NCI-H526 (cell line): Measurements from ENCODE around the gene FRMD5.

ENCODE experiments used
- DNase-seq, 2 experiments: peaks; one replicate each; lab custom pipeline; 2025; lab: John Stamatoyannopoulos, UW

FRMD5 gene

GRCh38 chr15:43974852-43975251 is 220.2 kb downstream of the FRMD5 start:
- DNase-seq = peak in 1 of 2 experiments; percentile 6

DNA sequence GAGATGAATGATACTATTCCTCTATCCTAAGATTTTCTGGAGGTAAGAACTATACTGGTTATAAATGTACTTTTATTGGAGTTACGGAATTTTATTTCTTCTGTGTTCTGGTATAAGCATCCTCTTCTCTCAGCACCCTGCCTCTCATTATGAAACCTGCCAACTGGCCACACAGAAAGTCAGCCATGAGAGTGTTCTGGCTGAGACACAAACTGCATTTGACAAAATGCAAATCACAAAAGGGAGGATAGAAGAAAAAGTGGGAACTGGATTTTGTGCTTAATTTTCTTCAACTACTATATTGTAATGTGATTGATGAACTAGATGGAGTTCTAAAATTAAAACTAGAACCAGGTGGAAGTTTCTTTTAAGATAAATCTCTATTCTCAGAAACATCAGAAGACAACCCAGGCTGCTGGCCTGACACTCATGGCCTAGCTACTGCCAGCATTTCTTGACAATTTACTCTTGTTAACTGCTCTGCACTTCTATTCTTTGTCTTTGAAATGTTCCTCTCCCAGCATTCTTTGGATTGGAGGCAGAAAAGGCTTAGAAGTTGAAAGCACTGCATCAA is 225.2 kb downstream of the FRMD5 start:
- no peak for DNase-seq

DNA sequence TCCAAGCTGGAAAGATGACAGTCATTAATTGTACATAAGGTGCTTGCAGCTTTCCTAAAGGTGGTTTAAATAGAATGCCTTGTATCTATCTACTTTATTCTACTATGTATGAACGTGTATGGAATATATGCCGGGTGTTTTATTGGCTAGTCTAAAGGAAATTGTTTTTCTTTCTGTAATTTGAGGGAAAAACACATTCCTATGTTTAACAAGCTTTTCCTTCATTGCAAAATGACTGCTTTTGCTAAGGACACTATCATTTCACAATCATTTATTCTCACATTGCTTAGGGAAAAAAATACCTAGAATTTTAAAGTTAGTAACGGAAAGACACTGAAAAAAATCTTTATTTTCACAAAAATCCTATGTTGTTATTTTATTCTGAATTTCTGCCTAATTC is 226.5 kb downstream of the FRMD5 start:
- DNase-seq = no peak

GRCh38 chr15:43966646-43967045 is 228.4 kb downstream of the FRMD5 start:
- no peak for DNase-seq

GRCh38 chr15:43958861-43959330 is 236.2 kb downstream of the FRMD5 start:
- no peak for DNase-seq

DNA sequence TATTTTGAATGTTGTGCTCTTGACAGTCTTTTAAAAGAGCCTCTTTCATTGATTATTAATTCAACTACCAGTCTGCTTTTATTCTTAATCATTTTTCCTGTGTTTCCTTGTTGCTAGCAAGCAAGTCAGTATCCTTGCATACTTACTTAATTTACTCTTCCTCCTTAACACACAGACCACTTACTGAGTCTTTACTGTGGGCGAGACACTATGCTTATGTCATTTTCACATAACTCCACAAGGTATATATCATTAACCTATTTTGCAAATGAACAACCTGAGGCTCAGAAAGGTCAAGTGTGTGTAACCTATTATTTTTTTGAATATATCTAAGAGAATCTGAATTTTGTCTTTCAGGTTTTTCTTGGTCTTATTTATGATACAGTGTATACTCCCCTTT is 237.3 kb downstream of the FRMD5 start:
- DNase-seq = no peak

GRCh38 chr15:43955140-43955539 is 239.9 kb downstream of the FRMD5 start:
- DNase-seq = no peak

GRCh38 chr15:43954181-43954621 is 240.9 kb downstream of the FRMD5 start:
- no peak for DNase-seq

GRCh38 chr15:43953402-43953801 is 241.7 kb downstream of the FRMD5 start:
- DNase-seq = no peak

DNA sequence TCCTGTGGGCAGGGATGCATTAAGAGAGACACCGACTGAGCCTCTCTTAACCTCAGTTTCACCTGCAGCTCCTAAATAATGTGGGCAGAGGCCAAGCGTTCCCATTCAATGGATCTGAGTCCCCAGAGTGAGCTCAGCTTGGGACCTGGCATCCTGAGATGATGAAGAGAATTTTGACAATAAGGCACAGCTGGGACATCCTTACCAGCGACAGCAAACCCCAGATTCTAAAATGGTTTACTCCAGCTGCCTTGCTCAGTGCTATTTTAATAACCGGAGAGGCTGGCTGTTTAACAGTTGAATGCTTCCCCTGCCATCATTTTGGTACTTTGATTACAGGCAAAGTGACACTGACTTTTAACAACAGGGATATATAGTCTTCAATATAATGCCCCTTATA is 244.5 kb downstream of the FRMD5 start:
- DNase-seq = peak; percentile 6 to 45

GRCh38 chr15:43948691-43949325 is 246.3 kb downstream of the FRMD5 start:
- peak; percentile 43 to 67 for DNase-seq

DNA sequence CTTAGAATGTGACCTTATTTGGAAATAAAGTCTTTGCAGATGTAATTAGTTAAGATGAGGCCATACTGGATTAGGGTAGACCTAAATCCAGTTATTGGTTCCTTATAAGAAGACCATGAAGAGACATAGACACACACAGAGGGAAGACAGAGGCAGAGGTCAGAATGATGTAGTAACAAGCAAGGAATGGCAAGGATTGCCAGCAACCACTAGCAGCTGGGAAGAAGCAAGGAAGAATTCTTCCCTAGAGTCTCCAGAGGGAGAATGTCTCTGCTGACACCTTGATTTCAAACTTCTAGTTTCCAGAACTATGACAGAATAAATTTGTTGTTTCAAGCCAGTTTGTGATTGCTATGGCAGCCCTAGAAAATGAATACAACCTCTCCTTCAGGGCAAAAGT is 251.6 kb downstream of the FRMD5 start:
- DNase-seq = no peak

DNA sequence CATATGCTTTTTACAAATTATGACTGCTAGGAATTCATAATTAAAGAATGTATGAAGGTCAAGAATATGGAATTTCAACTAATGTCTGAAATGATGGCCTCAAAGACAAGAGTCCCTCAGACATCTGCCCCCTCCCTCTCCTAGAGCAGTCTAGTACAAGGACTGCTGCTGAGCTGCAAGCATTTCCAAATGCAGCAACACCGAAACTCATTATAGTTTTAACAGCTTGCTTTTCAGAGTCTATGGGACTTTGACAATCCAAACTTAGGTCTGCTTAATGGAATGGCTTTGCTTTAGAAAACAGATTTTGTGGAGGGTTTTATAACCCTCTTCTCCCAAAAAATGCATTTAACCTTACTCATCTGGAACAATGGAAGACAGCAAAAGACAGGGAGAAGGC is 252.9 kb downstream of the FRMD5 start:
- no peak for DNase-seq

- DNase-seq = no peak
These were observed 253.5 kb downstream of the FRMD5 start for GRCh38 chr15:43941555-43941954.

DNA sequence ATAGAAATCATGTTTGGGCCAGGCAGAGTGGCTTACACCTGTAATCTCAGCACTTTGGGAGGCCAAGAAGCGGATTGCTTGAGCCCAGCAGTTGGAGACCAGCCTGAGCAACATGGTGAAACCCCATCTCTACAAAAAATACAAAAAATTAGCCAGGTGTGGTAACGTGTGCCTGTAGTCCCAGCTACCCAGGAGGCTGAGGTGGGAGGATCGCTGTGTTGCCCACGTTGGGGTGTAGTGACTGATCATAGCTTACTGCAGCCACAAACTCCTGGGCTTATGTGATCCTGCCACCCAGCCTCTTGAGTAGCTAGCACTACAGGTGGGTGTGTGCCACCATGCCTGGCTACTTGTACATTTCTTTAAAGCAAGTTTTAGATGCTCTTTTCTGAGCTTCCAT is 254.0 kb downstream of the FRMD5 start:
- no peak for DNase-seq

- DNase-seq = peak; percentile 1 to 63
These were observed 256.0 kb downstream of the FRMD5 start for GRCh38 chr15:43939070-43939469.

DNA sequence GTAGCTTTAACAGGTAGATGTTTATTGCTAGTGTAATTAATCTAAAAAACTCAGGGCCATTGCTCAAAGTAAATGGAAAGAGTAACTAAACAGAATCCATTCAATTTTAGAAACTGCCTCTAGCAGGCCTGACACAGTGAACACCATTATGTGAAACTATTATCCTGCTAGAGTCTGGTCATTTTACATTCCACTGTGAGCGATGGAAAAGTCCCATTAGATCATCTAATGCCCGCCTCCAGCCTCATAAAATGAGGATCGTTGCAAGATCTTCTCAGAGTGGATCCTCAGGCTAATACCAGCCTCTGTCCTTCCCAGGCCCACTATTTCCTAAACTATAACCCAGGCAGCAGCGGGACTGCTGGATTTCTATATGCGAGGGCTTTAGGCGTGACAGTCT is 260.6 kb downstream of the FRMD5 start:
- DNase-seq = no peak

GRCh38 chr15:43932907-43933306 is 262.2 kb downstream of the FRMD5 start:
- DNase-seq = no peak

DNA sequence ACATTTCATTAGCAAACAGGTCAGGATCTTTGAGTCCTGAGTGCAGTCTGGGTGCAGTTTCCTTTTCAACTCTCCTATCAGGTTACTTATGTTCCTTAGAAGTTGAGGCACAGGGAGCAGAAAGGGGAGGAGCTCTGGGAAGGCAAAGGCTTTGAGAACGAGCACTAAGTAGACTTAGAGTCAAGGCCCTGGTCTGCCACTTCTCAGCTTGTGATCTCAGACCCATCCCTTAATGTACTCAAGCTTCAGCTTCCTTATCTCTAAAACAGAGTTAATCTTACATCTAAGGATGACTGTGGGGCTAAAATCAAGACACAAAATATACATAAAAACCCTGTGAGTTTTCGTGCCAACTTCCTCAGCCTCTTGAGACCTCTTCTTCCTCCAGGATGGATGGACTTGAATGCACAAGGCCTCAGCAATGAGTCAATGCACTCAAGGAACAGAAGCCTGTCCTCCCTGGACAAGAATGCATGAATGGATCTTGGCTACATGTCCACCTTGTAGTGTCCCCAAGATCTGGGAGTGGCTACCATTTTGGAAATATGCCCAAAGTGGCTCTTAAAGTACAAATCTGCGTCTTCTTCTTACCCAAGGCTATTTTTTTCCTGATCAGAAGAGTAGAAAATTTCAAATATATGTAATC is 263.2 kb downstream of the FRMD5 start:
- DNase-seq = no peak

DNA sequence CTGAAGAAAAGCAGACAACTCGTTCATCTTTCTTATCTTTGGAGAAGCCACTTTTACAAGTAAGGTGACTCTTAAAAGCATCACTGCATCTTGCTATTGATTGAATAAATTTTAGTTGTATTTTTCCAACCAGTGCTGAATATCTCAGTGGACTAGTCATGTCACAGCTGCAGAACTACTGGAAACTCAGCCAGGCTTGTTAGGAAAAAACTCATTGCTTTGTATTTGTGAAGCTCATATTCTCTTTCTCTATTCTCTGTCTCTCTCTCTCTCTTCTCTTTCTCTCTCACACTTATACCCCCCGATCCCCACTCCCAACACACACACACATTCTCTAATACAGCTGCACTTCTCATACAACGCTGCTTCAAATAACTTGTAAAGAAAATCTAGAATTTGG is 264.0 kb downstream of the FRMD5 start:
- DNase-seq = no peak

DNA sequence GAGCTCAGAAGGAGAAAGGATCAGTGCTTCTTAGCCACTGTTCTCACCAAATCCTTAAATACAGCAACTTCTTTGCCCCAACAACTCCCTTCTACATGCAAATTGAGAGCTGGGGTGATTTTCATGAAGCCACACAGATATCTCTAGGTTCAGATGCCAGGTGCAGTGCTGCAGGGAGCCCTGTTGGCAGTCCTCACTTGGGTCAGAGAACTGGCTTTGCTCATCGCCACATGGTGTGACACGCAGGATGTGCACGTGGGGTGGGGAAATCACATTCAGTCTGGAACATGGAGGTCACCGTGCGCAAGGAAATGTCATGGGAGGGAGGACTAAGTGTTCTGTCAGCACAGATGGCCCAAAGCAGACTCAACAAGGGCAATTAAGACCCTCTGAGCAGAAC is 264.5 kb downstream of the FRMD5 start:
- peak; percentile 35 to 81 for DNase-seq

- DNase-seq = peak in 1 of 2 experiments; percentile 47
These were observed 265.0 kb downstream of the FRMD5 start for GRCh38 chr15:43930079-43930478.

DNA sequence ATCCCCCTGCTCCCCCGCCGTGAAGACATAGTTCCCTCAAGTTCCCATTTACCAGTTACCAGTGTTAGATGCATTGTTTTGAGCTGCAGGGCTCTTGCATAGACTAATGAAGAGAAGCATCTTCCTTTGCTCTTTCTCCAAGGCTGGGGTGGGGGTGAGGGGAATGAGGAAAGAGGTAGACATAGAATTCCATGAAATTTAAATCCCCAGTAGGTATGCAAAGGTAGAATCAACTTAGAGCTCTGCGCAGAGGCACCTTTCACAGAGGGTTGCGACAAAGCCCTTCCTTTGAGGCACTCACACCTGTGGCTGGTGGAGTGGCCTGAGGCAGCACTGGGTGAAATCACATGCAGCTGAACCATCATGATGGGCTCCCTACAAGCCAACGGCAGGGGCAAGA is 266.9 kb downstream of the FRMD5 start:
- peak; percentile 23 to 52 for DNase-seq
